Naive thymus-derived CD4-positive, alpha-beta T cell (primary cell): ENCODE data around the gene WDFY1. TPM values are rescaled to one million over a fixed set of nuclear protein-coding genes. Genes with fewer than 3 reads are reported as not detected.

Experiments used
- ATAC-seq: fragments of 150-1000 bp; cut with Tn5 transposase; 2 replicates; pipeline ENCODE4 v1.10.0; 2021; ENCODE audit warnings: mild to moderate bottlenecking, moderate library complexity
- CTCF ChIA-PET: fragments of 350-600 bp; sonication (Branson Sonifier 250); formaldehyde crosslinking; loops from one replicate; lab custom pipeline; 2021; ENCODE audit warnings: antibody characterized with exemption; lab: Charles Lee
- POLR2A ChIA-PET: fragments of 350-600 bp; sonication (Branson Sonifier 250); formaldehyde crosslinking; loops from one replicate; lab custom pipeline; 2021; ENCODE audit warnings: antibody characterized with exemption, inconsistent platforms; lab: Charles Lee
- DNase-seq, 9 donors: peaks; one replicate each; pipeline versions ENCODE4 v3.0.0 to v3.0.0-alpha.2; 2020 to 2022; ENCODE audit warnings: mixed read lengths in 1 of 9
- H3K27ac ChIP-seq: one replicate; pipeline ENCODE4 v1.7.0; 2013; ENCODE audit warnings: mild to moderate bottlenecking, low read depth, low read length, moderate library complexity
- H3K27me3 ChIP-seq, 2 donors: one replicate each; pipeline ENCODE4 v1.7.0; 2013; ENCODE audit warnings: low read length in 2 of 2, mild to moderate bottlenecking in 2 of 2, moderate library complexity in 2 of 2; ENCODE audit not compliant: control insufficient read depth in 2 of 2, insufficient read depth in 2 of 2
- H3K36me3 ChIP-seq, 3 experiments: 1 replicate in 2 of 3; 2 replicates in 1 of 3; pipeline ENCODE4 v1.7.0; 2013; ENCODE audit warnings: low read length in 3 of 3, mild to moderate bottlenecking in 3 of 3, moderate library complexity in 1 of 3; ENCODE audit not compliant: insufficient read depth in 3 of 3, control insufficient read depth in 2 of 3
- H3K4me1 ChIP-seq, 2 donors: one replicate each; pipeline ENCODE4 v1.7.0; 2013; ENCODE audit warnings: low read length in 2 of 2, mild to moderate bottlenecking in 2 of 2, moderate library complexity in 1 of 2; ENCODE audit not compliant: control insufficient read depth in 2 of 2, insufficient read depth in 2 of 2
- H3K4me3 ChIP-seq: 2 replicates; pipeline ENCODE4 v1.7.0; 2013; ENCODE audit warnings: mild to moderate bottlenecking, low read length
- H3K9me3 ChIP-seq, 3 experiments: 1 replicate in 2 of 3; 2 replicates in 1 of 3; pipeline ENCODE4 v1.7.0; 2013; ENCODE audit warnings: low read length in 3 of 3; ENCODE audit not compliant: control insufficient read depth in 2 of 3
- H3K27ac Mint-ChIP-seq, 9 donors: one replicate each; pipeline ENCODE4 v1.8.0; 2020 to 2022; ENCODE audit warnings: mixed read lengths in 9 of 9, mild to moderate bottlenecking in 8 of 9, moderate library complexity in 5 of 9, inconsistent platforms in 2 of 9
- H3K27me3 Mint-ChIP-seq, 5 donors: one replicate each; pipeline ENCODE4 v1.8.0; 2021 to 2022; ENCODE audit warnings: mixed read lengths in 5 of 5, mild to moderate bottlenecking in 1 of 5
- H3K36me3 Mint-ChIP-seq, 5 donors: one replicate each; pipeline ENCODE4 v1.8.0; 2020 to 2022; ENCODE audit warnings: mixed read lengths in 5 of 5, mild to moderate bottlenecking in 3 of 5, inconsistent platforms in 1 of 5
- H3K4me1 Mint-ChIP-seq, 7 donors: one replicate each; pipeline ENCODE4 v1.8.0; 2020 to 2022; ENCODE audit warnings: mixed read lengths in 7 of 7, mild to moderate bottlenecking in 3 of 7, inconsistent platforms in 1 of 7
- H3K4me3 Mint-ChIP-seq, 10 donors: one replicate each; pipeline ENCODE4 v1.8.0; 2020 to 2022; ENCODE audit warnings: mild to moderate bottlenecking in 10 of 10, mixed read lengths in 10 of 10, moderate library complexity in 6 of 10, inconsistent platforms in 2 of 10
- H3K9me3 Mint-ChIP-seq, 11 donors: one replicate each; pipeline ENCODE4 v1.8.0; 2020 to 2022; ENCODE audit warnings: mixed read lengths in 11 of 11, mild to moderate bottlenecking in 4 of 11, inconsistent platforms in 1 of 11, moderate library complexity in 1 of 11
- intact Hi-C, 2 donors: fragments of 100-400 bp; cut with micrococcal nuclease; formaldehyde crosslinking; loops; one replicate each; pipeline ENCODE4 v1.15.1; 2023
- polyA plus RNA-seq, 2 donors: library from polyadenylated mRNA; unstranded; fragments of 300-500 nt; fragmentation: Illumina TruSeq; gene quantifications; one replicate each; pipeline ENCODE4 v1.2.3, GENCODE V29; 2021
- total RNA-seq, 6 experiments: library from RNA in 5 of 6; stranded (reverse) in 5 of 6; gene quantifications; 1 replicate in 5 of 6; 2 replicates in 1 of 6; pipeline ENCODE4 v1.2.3 and lab custom pipeline; 2021 to 2026

The WDFY1 gene
- total and polyA plus RNA-seq, 7 experiments from 2014 or later: 13.9 to 80.1 (median 27.4) TPM

DNA sequence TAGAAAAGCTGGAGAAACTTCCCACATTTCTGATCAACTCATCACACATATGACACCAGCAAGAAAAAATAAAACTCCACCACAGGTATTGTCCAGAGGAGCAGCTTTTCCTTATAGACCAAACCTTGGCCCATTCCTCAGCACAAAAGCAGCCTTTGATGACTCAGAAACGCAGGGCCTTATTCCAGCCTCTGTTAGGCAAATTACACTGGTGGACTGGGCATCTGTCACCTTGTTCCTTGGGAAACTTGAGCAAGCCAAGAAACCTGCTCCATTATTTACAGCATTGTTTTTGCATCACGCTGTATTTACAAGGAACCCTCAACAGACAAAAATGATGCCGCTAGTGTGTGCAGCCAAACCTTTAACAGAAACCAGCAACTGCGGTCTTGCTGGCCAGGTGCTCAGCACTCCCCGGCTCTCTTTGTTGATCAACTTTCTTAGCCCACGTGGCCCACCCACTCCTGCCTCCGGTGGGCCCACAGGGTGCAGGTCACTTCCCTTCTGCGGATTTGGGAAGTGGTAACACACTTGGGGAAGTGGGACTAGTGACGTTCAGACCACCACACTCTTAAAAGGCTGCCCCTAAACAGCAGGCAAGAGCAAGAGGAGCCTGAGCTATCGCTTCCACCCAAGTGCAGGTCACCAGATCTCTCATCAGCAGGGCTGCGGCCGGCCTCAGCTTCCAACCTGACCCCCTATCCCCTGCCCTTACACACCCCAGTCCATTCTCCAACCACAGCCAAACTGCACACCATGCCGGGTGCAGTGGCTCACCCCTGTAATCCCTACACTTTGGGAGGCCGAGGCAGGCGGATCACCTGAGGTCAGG, 109.2 kb downstream of the WDFY1 start:
- H3K27me3 Mint-ChIP-seq: no peaks in the 10 kb centered on the region
- no peaks in the 10 kb centered on the region for H3K9me3 Mint-ChIP-seq
- DNase-seq: no peak
- Histone ChIP-seq H3K4me1 (no peaks in the 10 kb centered on the region), H3K4me3 (no peak overlapping the region), H3K27me3 (no peaks in the 10 kb centered on the region), H3K27ac (no peak overlapping the region), H3K36me3 (peaks cover 0 to 4% (median 0%) of the 10 kb centered on the region in 3 experiments), H3K9me3 (no peaks in the 10 kb centered on the region)
- ChIA-PET CTCF (interaction anchor here (1.0 kb wide), 1 partner anchor 120 kb away, joined by 3 read pairs; no protein-coding TSS in a partner anchor), POLR2A (no interaction called here)
- ATAC-seq: peak; percentile 10
- peaks cover 0 to 21% (median 12%) of the 10 kb centered on the region in 7 donors for H3K4me1 Mint-ChIP-seq
- H3K36me3 Mint-ChIP-seq: no peaks in the 10 kb centered on the region
- H3K4me3 Mint-ChIP-seq: peak overlapping the region; percentile 57 to 97 (median 93)
- peak overlapping the region in 1 of 9 donors; percentile 54 for H3K27ac Mint-ChIP-seq
- intact Hi-C loops: loop anchor here (2.0 to 10.0 kb wide), 7 partner anchors 29 to 971 kb away; partner anchors contain the start of genes ACSL3 (in 1 of the 2), CUL3 (in 1 of the 2), MRPL44 (in 1 of the 2) and SERPINE2 (in 1 of the 2)

DNA sequence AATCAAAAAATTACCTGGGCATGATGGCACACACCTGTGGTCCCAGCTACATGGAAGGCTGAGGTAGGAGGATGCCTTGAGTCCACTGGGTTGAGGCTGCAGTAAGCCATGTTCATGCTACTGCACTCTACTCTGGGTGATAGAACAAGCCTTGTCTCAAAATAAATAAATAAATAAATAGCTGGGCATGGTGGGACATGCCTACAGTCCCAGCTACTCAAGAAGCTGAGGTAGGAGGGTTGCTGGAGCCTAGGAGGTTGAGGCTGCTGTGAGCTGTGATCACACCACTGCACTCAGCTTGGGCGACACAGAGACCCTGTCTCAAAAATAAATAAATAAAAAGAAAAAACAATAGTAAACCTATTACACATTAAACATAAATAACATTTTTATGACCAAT, 110.7 kb downstream of the WDFY1 start:
- no peak overlapping the region for H3K27ac ChIP-seq
- no peak overlapping the region for H3K4me3 ChIP-seq
- H3K4me1 ChIP-seq: no peaks in the 10 kb centered on the region
- ChIA-PET POLR2A (no interaction called here), CTCF (interaction anchor here (0.6 kb wide), 1 partner anchor 126 kb away, joined by 3 read pairs; no protein-coding TSS in a partner anchor)
- Mint-ChIP-seq H3K4me1 (peaks cover 0 to 21% (median 12%) of the 10 kb centered on the region in 7 donors), H3K27ac (no peak overlapping the region), H3K36me3 (no peaks in the 10 kb centered on the region), H3K4me3 (no peak overlapping the region), H3K27me3 (no peaks in the 10 kb centered on the region), H3K9me3 (no peaks in the 10 kb centered on the region)
- no peaks in the 10 kb centered on the region for H3K27me3 ChIP-seq
- H3K9me3 ChIP-seq: no peaks in the 10 kb centered on the region
- no peak for DNase-seq
- intact Hi-C loops: loop anchor here in 1 of 2 donors (10.0 kb wide), 2 partner anchors 200 to 970 kb away; partner anchors contain the start of genes ACSL3 and SERPINE2
- ATAC-seq: no peak
- peaks cover 0 to 4% (median 0%) of the 10 kb centered on the region in 3 experiments for H3K36me3 ChIP-seq

DNA sequence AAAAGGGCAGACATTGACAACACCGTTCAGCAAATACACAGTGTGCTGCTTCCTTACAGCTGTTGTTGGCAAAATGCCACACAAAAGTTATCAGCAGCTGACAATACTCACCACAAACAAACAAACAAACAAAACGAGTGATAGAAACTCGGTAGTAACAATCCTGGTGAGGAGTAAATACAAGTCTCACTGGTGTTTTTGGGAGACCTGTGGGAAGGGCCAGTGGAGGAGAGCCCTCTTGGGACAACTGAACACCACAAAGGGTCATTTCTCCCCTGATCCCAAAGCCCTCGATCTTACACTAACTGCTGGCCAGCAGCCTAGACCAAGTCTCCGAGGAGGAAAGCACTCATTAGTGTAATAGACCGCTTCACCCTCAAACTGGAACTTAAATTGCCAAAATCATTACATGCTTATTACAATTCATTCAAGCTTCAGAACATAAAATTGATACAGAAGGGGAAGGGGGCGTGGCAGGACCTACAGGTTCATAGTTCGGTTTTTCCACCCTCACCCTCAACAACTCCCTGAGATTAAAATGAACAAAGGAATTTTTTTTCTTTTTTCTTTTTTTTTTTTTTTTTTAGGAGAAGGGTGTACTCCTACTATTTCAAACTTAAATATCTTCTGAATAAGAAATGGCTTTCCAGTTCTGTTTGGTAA, 112.8 kb downstream of the WDFY1 start:
- POLR2A ChIA-PET: interaction anchor here (0.6 kb wide), 1 partner anchor 1211 kb away, joined by 3 read pairs; no protein-coding TSS in a partner anchor
- Mint-ChIP-seq H3K27me3 (no peaks in the 10 kb centered on the region), H3K9me3 (no peaks in the 10 kb centered on the region), H3K36me3 (peaks cover 0 to 2% (median 0%) of the 10 kb centered on the region in 5 donors), H3K27ac (no peak overlapping the region), H3K4me3 (no peak overlapping the region), H3K4me1 (peaks cover 0 to 16% (median 12%) of the 10 kb centered on the region in 7 donors)
- Histone ChIP-seq H3K4me3 (no peak overlapping the region), H3K27ac (no peak overlapping the region), H3K4me1 (no peaks in the 10 kb centered on the region), H3K36me3 (peaks cover 0 to under 1% (median 0%) of the 10 kb centered on the region in 3 experiments), H3K9me3 (no peaks in the 10 kb centered on the region), H3K27me3 (no peaks in the 10 kb centered on the region)
- CTCF ChIA-PET: no interaction called here
- intact Hi-C loops: loop anchor here in 1 of 2 donors (10.0 kb wide), 2 partner anchors 202 to 968 kb away; partner anchors contain the start of genes ACSL3 and SERPINE2
- ATAC-seq (no peak), DNase-seq (no peak)

DNA sequence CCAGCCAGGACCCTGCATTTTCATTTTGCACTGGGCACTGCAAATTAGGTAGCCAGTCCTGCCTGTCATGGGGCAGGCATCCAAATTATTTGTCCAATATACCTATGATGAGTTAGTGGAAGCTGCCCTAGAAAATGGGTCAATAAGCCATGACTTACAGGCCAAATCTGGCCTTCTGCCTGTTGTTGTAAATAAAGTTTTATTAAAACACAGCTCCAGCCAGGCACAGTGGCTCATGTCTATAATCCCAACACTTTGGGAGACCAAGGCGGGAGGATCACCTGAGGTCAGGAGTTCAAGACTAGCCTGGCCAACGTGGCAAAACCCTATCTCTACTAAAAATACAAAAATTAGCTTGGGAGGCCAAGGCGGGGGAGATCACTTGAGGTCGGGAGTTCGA, 116.0 kb downstream of the WDFY1 start:
- POLR2A ChIA-PET: no interaction called here
- no peak overlapping the region for H3K4me3 Mint-ChIP-seq
- Histone ChIP-seq H3K27me3 (no peaks in the 10 kb centered on the region), H3K4me3 (no peak overlapping the region), H3K36me3 (no peaks in the 10 kb centered on the region), H3K27ac (no peak overlapping the region), H3K4me1 (no peaks in the 10 kb centered on the region), H3K9me3 (no peaks in the 10 kb centered on the region)
- peaks cover 0 to 6% (median 3%) of the 10 kb centered on the region in 5 donors for H3K36me3 Mint-ChIP-seq
- peaks cover 0 to 5% (median 0%) of the 10 kb centered on the region in 11 donors for H3K9me3 Mint-ChIP-seq
- no peak for ATAC-seq
- no peak overlapping the region for H3K27ac Mint-ChIP-seq
- intact Hi-C loops: no loop called here
- DNase-seq: no peak
- no peaks in the 10 kb centered on the region for H3K27me3 Mint-ChIP-seq
- H3K4me1 Mint-ChIP-seq: peaks cover 0 to 5% (median 0%) of the 10 kb centered on the region in 7 donors
- CTCF ChIA-PET: no interaction called here

DNA sequence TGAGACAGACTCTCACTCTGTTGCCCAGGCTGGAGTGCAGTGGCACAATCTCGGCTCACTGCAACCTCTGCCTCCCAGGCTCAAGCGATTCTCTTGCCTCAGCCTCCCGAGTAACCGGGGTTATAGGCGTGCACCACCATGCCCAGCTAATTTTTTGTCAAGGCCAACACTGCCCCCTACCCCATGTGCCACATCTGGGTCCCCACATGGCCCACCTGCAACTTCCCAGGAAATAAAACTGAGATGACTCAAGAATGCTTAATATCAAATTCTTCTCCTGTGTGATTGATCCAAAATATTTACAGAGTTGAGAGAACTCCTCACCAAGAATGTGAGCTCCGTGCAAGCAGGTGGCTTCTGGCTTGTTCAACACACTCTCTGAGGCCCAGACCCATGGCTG, 116.8 kb downstream of the WDFY1 start:
- no peak for DNase-seq
- CTCF ChIA-PET: no interaction called here

DNA sequence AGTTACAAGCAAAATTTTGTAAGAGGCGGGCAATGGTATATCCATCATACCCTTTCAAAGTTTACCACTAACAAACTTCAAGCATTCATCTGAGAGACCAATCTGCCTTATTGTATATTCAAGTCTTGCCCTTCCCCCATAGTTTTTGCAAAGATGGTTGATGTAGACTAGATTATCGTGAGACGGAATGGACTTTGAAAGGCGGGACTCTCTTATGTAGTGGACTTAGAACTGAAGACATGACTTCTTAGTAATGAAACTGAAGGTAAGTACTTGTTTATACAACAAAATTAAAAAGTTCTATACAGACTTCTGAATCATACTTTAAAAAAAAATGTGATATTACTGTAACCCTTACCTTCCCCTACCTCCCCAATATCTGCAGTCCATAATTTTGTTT, 118.1 kb downstream of the WDFY1 start:
- intact Hi-C loops: no loop called here
- Mint-ChIP-seq H3K4me3 (no peak overlapping the region), H3K27me3 (no peaks in the 10 kb centered on the region), H3K4me1 (peaks cover 0 to 5% (median 0%) of the 10 kb centered on the region in 7 donors), H3K27ac (no peak overlapping the region), H3K9me3 (peaks cover 0 to 5% (median 0%) of the 10 kb centered on the region in 11 donors), H3K36me3 (peaks cover 0 to 6% (median 3%) of the 10 kb centered on the region in 5 donors)
- Histone ChIP-seq H3K9me3 (no peaks in the 10 kb centered on the region), H3K4me3 (no peak overlapping the region), H3K36me3 (no peaks in the 10 kb centered on the region), H3K4me1 (no peaks in the 10 kb centered on the region), H3K27me3 (no peaks in the 10 kb centered on the region), H3K27ac (no peak overlapping the region)
- ChIA-PET CTCF (no interaction called here), POLR2A (no interaction called here)
- ATAC-seq (no peak), DNase-seq (no peak)

More for the DNA sequence above, 116.8 kb downstream of the WDFY1 start:
- Mint-ChIP-seq H3K36me3 (peaks cover 0 to 6% (median 3%) of the 10 kb centered on the region in 5 donors), H3K27ac (peak overlapping the region in 1 of 9 donors; percentile 29), H3K4me3 (no peak overlapping the region), H3K9me3 (peaks cover 0 to 5% (median 0%) of the 10 kb centered on the region in 11 donors), H3K27me3 (no peaks in the 10 kb centered on the region), H3K4me1 (peaks cover 0 to 5% (median 0%) of the 10 kb centered on the region in 7 donors)
- POLR2A ChIA-PET: no interaction called here
- no peaks in the 10 kb centered on the region for H3K4me1 ChIP-seq
- no peaks in the 10 kb centered on the region for H3K36me3 ChIP-seq
- intact Hi-C loops: no loop called here
- H3K27me3 ChIP-seq: no peaks in the 10 kb centered on the region
- no peaks in the 10 kb centered on the region for H3K9me3 ChIP-seq
- H3K4me3 ChIP-seq: no peak overlapping the region
- no peak for ATAC-seq
- H3K27ac ChIP-seq: no peak overlapping the region
